GM18907 (cell line): Measurements from ENCODE around the gene RIPK1.

Experiments used
- ATAC-seq: cut with Tn5 transposase; IDR thresholded peaks from one replicate; pipeline ENCODE4 v1.9.1; 2021; ENCODE audit warnings: mild to moderate bottlenecking, moderate library complexity; ENCODE audit not compliant: unreplicated experiment

The RIPK1 gene

GRCh38 chr6:3159805-3160781, 91.8 kb downstream of the RIPK1 start:
- no peak for ATAC-seq

GRCh38 chr6:3162067-3162497, 93.8 kb downstream of the RIPK1 start:
- ATAC-seq = no peak

GRCh38 chr6:3162565-3163247, 94.4 kb downstream of the RIPK1 start:
- ATAC-seq = peak; percentile 70

- peak; percentile 19 for ATAC-seq
These were observed 94.9 kb downstream of the RIPK1 start for GRCh38 chr6:3163248-3163594.

- no peak for ATAC-seq
These were observed 96.1 kb downstream of the RIPK1 start for GRCh38 chr6:3164388-3164787.
